Jurkat, Clone E6-1 (cell line): Measurements from ENCODE around the gene TSPO.

Source experiments
- DNase-seq: peaks from one replicate; pipeline ENCODE4 v3.0.0-alpha.2; 2011; ENCODE audit warnings: low read depth, low spot score
- H3K4me3 ChIP-seq: 2 replicates; pipeline ENCODE4 v1.5.1; 2011; ENCODE audit warnings: mild to moderate bottlenecking, low read length, control low read depth, moderate library complexity

Gene TSPO

GRCh38 chr22:43209971-43210370, 58.6 kb downstream of the TSPO start:
- H3K4me3 ChIP-seq = no peak overlapping the region
- no peak for DNase-seq

DNA sequence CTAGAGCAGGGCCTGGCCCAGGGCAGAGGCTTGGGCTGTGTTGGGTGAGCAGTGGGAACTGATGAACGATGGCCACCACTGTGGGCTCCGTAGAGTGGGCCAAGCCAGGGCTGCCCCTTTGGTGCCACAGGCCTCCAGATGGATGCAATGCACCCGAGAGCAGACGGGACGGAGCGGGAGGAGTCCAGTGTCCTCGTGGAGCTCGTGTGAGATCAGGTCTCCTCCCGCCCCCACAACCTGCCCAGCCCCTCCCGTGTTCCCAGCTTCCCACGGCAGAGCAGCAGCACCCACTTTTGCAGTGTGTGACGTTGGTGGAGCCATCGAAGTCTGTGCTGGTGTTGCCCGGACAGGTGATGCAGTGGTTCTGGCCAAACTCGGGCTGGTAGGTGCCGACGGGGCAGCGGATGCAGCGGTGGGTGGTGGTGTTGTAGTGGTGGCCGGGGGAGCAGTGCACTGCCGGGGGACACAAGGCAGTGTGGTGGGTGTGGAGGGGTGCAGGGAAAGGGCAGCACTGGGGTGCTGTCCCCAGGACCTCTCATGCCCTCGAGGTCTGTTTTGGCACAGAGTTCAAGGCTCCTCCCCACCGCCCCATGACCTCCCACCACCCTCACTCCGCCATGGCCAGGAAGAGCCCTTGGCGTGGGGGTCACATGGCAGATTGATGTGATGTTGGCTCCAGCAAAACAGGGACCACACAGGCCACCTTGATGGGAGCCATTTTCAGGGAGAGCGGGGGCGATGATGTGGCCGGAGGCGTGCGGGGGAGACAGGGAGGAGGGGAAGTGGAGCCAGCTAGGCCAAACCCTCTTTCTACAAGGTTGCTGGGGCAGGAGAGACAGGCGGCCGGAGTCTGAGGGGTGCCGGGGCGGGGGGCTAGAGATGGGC, 59.5 kb downstream of the TSPO start:
- no peak overlapping the region for H3K4me3 ChIP-seq
- no peak for DNase-seq

DNA sequence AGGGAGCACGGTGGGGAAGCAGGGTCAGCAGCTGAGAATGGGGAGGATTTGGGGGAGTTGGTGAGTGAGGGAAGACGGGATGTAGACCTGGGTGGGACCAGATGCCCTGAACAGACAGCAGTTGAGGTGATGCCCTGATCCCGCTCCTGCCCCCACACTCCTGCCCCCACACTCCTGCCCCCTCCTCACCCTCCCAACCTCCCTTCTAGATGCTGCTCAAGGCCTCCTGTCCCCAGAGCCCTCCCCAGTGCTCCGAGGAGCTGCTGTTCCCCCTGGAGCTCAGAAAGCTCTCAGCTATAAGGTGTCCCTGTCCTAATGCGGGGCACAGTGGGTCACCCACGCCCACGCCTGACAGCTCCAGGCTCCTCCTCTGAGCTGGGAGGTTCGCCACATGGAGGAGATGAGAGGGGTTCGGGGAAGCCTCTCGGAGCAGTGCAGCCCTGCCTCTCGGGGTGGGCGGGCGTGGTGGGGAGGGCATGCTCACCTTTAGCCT, 60.6 kb downstream of the TSPO start:
- no peak for DNase-seq
- no peak overlapping the region for H3K4me3 ChIP-seq

DNA sequence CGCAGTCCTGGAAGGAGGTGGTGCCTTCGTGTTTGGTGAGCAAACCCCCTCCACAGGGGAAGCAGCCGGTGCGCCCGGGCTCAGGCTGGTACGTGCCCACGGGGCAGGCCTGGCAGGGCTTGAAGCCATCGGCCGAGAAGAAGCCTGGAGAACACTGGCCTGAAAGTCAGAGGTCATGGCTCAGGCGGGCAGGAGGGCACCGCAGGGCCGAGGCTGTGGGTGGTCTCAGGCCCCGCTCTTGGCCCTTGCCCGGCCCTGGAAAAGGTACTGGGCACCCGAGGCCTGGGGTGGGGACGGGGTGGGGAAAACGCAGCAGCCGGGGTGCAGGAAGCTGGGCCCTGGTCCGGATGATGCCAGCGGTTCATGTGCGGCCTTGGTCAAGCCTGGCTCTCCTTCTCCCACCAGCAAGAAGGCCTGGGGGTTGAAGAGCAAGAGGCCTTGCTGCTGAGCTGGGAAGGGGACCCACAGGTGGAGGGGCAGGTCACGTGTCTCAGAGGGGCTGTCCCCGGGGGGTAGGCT, 61.1 kb downstream of the TSPO start:
- DNase-seq = no peak
- no peak overlapping the region for H3K4me3 ChIP-seq
